PC-3 (cell line): ENCODE data around the gene CCL20. TPM values are rescaled to one million over a fixed set of nuclear protein-coding genes. Genes with fewer than 3 reads are reported as not detected.

Experiments
- ATAC-seq: fragments of 200-7000 bp; cut with Tn5 transposase; 2 replicates; pipeline ENCODE4 v1.9.1; 2020; ENCODE audit warnings: mild to moderate bottlenecking, moderate library complexity
- BruUV-seq: library from RNA; stranded (reverse); fragments of 400-500 nt; replicated peaks from 2 replicates; lab custom pipeline; 2021; lab: Mats Ljungman, UMichigan
- CTCF ChIA-PET: fragments of 300-600 bp; sonication (Branson Sonifier 250); formaldehyde crosslinking; loops from one replicate; lab custom pipeline; 2022; ENCODE audit warnings: antibody characterized with exemption; lab: Charles Lee
- POLR2A ChIA-PET: fragments of 300-600 bp; sonication (Branson Sonifier 250); formaldehyde crosslinking; loops from one replicate; lab custom pipeline; 2022; ENCODE audit warnings: antibody characterized with exemption; ENCODE audit not compliant: unreplicated experiment; lab: Charles Lee
- DNase-seq: peaks from one replicate; pipeline ENCODE4 v3.0.0-alpha.2; 2015
- H2AFZ ChIP-seq: fragments of 300-600 bp; sonication (generic); 2 replicates; pipeline ENCODE4 v1.6.0; 2016; ENCODE audit warnings: antibody characterized with exemption, low read length
- H3F3A ChIP-seq: fragments of 300-600 bp; sonication (generic); one replicate; pipeline ENCODE4 v1.6.0; 2017; ENCODE audit warnings: antibody characterized with exemption, low read length, control low read depth, mild to moderate bottlenecking; ENCODE audit not compliant: unreplicated experiment
- H3K27ac ChIP-seq: fragments of 300-600 bp; sonication (generic); 2 replicates; pipeline ENCODE4 v1.5.1; 2016; ENCODE audit warnings: mild to moderate bottlenecking, low read length
- H3K27me3 ChIP-seq: fragments of 300-600 bp; sonication (generic); 2 replicates; pipeline ENCODE4 v1.6.1; 2016; ENCODE audit warnings: low read length, mixed read lengths
- H3K36me3 ChIP-seq: fragments of 300-600 bp; sonication (generic); 2 replicates; pipeline ENCODE4 v1.6.1; 2016; ENCODE audit warnings: low read depth, mixed run types, low read length, mixed read lengths
- H3K4me1 ChIP-seq: fragments of 300-600 bp; sonication (generic); 2 replicates; pipeline ENCODE4 v1.5.1; 2016; ENCODE audit warnings: low read length; ENCODE audit not compliant: insufficient read depth
- H3K4me2 ChIP-seq: fragments of 300-600 bp; sonication (generic); 2 replicates; pipeline ENCODE4 v1.6.0; 2016; ENCODE audit warnings: low read length
- H3K4me3 ChIP-seq: fragments of 300-600 bp; sonication (generic); 2 replicates; pipeline ENCODE4 v1.5.1; 2016; ENCODE audit warnings: mild to moderate bottlenecking, low read length, mixed read lengths
- H3K79me2 ChIP-seq: fragments of 300-600 bp; sonication (generic); 2 replicates; pipeline ENCODE4 v1.6.1; 2017; ENCODE audit warnings: low read length, mixed read lengths
- H3K9ac ChIP-seq: fragments of 300-600 bp; sonication (generic); 2 replicates; pipeline ENCODE4 v1.6.0; 2016; ENCODE audit warnings: mild to moderate bottlenecking, low read length
- H3K9me2 ChIP-seq: fragments of 300-600 bp; sonication (generic); replicated peaks from 2 replicates; pipeline ENCODE4 v1.6.1; 2016; ENCODE audit warnings: mixed run types, low read length, mixed read lengths
- H3K9me3 ChIP-seq: fragments of 300-600 bp; sonication (generic); 2 replicates; pipeline ENCODE4 v1.6.1; 2016; ENCODE audit warnings: low read length, mixed read lengths
- H4K20me1 ChIP-seq: fragments of 300-600 bp; sonication (generic); 2 replicates; pipeline ENCODE4 v1.6.1; 2016; ENCODE audit warnings: low read length, mixed read lengths
- CTCF ChIP-seq: fragments of 300-600 bp; sonication (generic); conservative IDR thresholded peaks from 2 replicates; pipeline ENCODE4 v1.5.1; 2017; ENCODE audit warnings: antibody characterized with exemption, low read depth, mild to moderate bottlenecking, low read length
- EZH2 ChIP-seq: fragments of 300-600 bp; sonication (generic); IDR thresholded peaks from one replicate; pipeline ENCODE4 v1.6.1; 2017; ENCODE audit warnings: antibody characterized with exemption, mild to moderate bottlenecking, low read length; ENCODE audit not compliant: unreplicated experiment
- EZH2phosphoT487 ChIP-seq: fragments of 300-600 bp; sonication (generic); IDR thresholded peaks from 2 replicates; pipeline ENCODE4 v1.6.1; 2018; ENCODE audit warnings: mild to moderate bottlenecking, antibody characterized with exemption, low read length, borderline replicate concordance
- intact Hi-C: fragments of 100-400 bp; cut with micrococcal nuclease; formaldehyde crosslinking; loops from 2 replicates; pipeline ENCODE4 v1.9.0; 2023
- total RNA-seq: library from RNA; depleted of rRNA; stranded (reverse); fragments of >200 nt; gene quantifications from 2 replicates; pipeline ENCODE4 v1.2.3, GENCODE V29; 2014

CCL20 gene
- total RNA-seq, 1 experiment from 2014 or later, result 1.8 TPM

DNA sequence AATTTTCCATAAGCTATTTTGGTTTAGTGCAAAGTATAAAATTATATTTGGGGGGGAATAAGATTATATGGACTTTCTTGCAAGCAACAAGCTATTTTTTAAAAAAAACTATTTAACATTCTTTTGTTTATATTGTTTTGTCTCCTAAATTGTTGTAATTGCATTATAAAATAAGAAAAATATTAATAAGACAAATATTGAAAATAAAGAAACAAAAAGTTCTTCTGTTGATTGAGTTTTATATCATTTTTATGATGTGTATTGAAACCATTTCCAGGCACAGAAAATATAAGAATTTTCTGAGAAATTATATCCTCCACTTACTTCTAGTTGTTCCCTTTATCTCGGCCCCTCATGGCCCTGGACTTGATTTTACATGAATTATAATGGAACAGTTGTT is 3.7 kb downstream of the CCL20 start:
- Histone ChIP-seq H3K4me2 (peak overlapping the region; percentile 68), H2AFZ (no peak overlapping the region), H3K27me3 (no peaks in the 10 kb centered on the region), H3K36me3 (no peaks in the 10 kb centered on the region), H3K27ac (peak overlapping the region; percentile 98), H3K79me2 (peaks cover 13% of the 10 kb centered on the region), H3K9me2 (no peaks in the 10 kb centered on the region), H3K9ac (peak overlapping the region; percentile 49), H3K9me3 (no peaks in the 10 kb centered on the region), H3K4me3 (peak overlapping the region; percentile 52), H3K4me1 (peaks cover 42% of the 10 kb centered on the region), H4K20me1 (no peaks in the 10 kb centered on the region), H3F3A (peaks cover 15% of the 10 kb centered on the region)
- TF ChIP-seq EZH2, result no peak
- no peak for TF ChIP-seq CTCF
- TF ChIP-seq EZH2phosphoT487, result no peak
- intact Hi-C loops, result no loop called here
- DNase-seq (no peak), ATAC-seq (no peak)
- CTCF ChIA-PET, result no interaction called here
- BruUV-seq, result no TSS peak
- POLR2A ChIA-PET, result interaction anchor here (0.6 kb wide), 1 partner anchor 541 kb away, joined by 4 read pairs; no protein-coding TSS in a partner anchor

GRCh38 chr2:227817850-227818674 is 4.4 kb downstream of the CCL20 start:
- H3K4me1 ChIP-seq, result peaks cover 42% of the 10 kb centered on the region
- CTCF ChIA-PET, result interaction anchor here (1.6 kb wide), 1 partner anchor 45 kb away, joined by 6 read pairs; no protein-coding TSS in a partner anchor
- intact Hi-C loops, result loop anchor here (1.0 to 2.0 kb wide), 3 partner anchors 22 to 61 kb away; no protein-coding TSS in a partner anchor

DNA sequence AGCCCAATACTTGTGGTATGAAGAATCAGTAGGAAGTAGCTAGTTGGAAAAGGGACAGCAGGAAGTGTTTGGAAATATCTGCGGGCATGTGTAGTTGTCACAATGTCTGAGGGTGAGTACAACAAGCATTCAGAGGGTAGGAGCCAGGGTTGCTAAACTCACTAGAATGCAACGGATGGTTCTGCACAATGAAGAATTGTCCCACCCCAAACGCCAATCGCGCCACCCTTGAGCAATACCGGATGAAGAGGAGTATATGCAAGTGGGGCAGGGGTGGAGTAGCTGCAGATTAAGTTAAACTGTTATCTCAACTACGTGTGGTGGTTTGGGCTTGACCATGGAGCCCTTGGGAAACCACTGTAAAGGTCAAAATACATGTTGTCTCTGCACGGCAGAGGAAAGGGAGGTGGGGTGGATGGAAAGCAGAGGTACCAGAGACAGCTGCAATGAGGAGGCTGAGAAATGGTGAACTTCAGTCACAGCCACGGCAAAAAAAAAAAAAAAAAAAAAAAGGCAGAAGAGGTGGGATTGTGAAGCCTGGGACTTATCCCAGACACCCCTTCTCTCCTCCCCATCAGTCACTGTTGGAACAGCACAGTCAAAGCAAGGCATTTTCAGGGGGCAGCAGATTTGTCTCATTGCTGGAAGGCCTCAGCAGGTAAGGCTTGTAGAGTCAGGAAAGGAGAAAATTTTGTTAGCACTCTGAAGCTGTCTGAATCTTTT is 5.2 kb downstream of the CCL20 start:
- no peaks in the 10 kb centered on the region for H3K9me2 ChIP-seq
- peak overlapping the region; percentile 98 for H3K27ac ChIP-seq
- peaks cover 42% of the 10 kb centered on the region for H3K4me1 ChIP-seq
- ATAC-seq (peak; percentile 55), DNase-seq (no peak)
- H3K36me3 ChIP-seq, result no peaks in the 10 kb centered on the region
- intact Hi-C loops, result loop anchor here (1.0 to 2.0 kb wide), 3 partner anchors 23 to 60 kb away; no protein-coding TSS in a partner anchor
- CTCF ChIA-PET, result interaction anchor here (0.7 to 1.6 kb wide), 2 partner anchors 44 to 71 kb away, joined by 6 to 9 read pairs; no protein-coding TSS in a partner anchor
- H4K20me1 ChIP-seq, result no peaks in the 10 kb centered on the region
- no TSS peak for BruUV-seq
- H3K9ac ChIP-seq, result peak overlapping the region; percentile 74
- POLR2A ChIA-PET, result interaction anchor here (0.5 kb wide), 1 partner anchor 341 kb away, joined by 3 read pairs; no protein-coding TSS in a partner anchor
- no peaks in the 10 kb centered on the region for H3K27me3 ChIP-seq
- no peaks in the 10 kb centered on the region for H3K9me3 ChIP-seq
- H3K4me3 ChIP-seq, result peak overlapping the region; percentile 19; the same call in 1 of the 2 replicates
- TF ChIP-seq EZH2phosphoT487 (no peak), CTCF (no peak), EZH2 (no peak)
- H3F3A ChIP-seq, result peaks cover 15% of the 10 kb centered on the region
- peak overlapping the region; percentile 29 for H3K4me2 ChIP-seq
- H3K79me2 ChIP-seq, result peaks cover 13% of the 10 kb centered on the region
- peak overlapping the region; percentile 24; the same call in 1 of the 2 replicates for H2AFZ ChIP-seq

More at GRCh38 chr2:227817850-227818674, 4.4 kb downstream of the CCL20 start:
- Histone ChIP-seq H3K27ac (peak overlapping the region; percentile 98), H4K20me1 (no peaks in the 10 kb centered on the region), H3F3A (peaks cover 15% of the 10 kb centered on the region), H3K9me2 (no peaks in the 10 kb centered on the region), H3K4me2 (peak overlapping the region; percentile 68), H3K9me3 (no peaks in the 10 kb centered on the region), H3K27me3 (no peaks in the 10 kb centered on the region), H2AFZ (peak overlapping the region; percentile 32), H3K9ac (peak overlapping the region; percentile 74), H3K79me2 (peaks cover 13% of the 10 kb centered on the region), H3K36me3 (no peaks in the 10 kb centered on the region), H3K4me3 (peak overlapping the region; percentile 52)
- BruUV-seq, result TSS peak; percentile 93
- POLR2A ChIA-PET, result no interaction called here
- no peak for TF ChIP-seq EZH2phosphoT487
- TF ChIP-seq EZH2, result no peak
- DNase-seq (peak; percentile 99), ATAC-seq (peak; percentile 87)
